HG03565 (cell line): Measurements from ENCODE around the gene CREBZF.
"Not testable (repeated sequence)": the region's sequence is repeated elsewhere in the genome, so short reads cannot be mapped to it uniquely, and the experiment has no call there.

Experiments used
- ATAC-seq: cut with Tn5 transposase; IDR thresholded peaks from one replicate; pipeline ENCODE4 v1.9.1; 2021; ENCODE audit warnings: mild to moderate bottlenecking, moderate library complexity; ENCODE audit not compliant: unreplicated experiment

The CREBZF gene

DNA sequence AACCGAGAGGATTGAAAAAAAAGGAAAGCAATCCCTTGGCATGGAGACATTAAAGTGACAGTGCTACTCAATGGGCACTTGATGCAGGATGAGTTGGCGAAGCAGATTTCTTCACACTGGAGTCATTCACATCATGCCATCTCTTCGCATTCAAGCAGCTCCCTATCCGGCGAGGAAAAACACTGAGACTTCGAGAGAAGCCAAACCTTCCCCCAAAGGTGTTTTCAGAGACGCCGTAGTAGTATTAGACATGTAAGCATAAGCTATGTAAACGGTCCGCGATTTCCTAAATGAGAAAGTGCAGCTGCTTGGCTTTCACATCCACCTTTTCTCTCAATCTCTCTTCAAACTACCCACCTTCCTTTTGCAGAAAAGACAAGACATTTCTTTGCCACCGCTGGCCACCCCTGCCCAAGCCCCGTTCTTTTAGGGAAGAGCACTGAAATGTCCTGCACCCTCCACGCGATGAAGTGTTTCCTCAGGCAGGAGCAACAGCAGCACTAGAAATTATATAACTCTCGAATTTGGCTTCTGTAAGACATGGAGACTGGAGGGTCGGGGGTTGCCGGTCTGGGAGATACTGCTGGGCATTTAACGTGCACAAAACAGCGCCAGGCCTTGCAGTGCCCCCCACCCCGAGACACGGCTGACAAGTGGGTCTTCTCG, 37.5 kb downstream of the CREBZF start, which contains the start of gene DLG2:
Gene DLG2 (minus strand): TSS at position 13 of the 666 bp plus-strand sequence.
- no peak for ATAC-seq

DNA sequence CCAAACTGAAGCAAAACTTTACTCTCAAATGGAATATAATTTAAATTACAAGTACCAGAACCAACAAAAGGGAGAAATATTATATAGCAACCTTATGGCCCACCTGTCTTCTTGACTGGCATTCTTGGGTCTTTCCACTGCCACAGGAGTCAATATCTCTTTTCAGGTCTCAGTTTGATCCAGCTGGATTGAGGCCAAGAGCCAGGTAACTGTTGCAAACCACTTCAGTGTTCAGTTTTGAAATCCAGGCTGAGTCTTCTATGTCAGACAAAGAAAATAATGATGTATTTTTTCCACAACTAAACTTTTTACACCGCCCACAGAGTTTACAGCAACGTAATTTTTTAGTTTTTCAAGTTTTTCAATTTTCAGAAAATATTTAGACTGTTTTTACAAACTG, 38.4 kb downstream of the CREBZF start:
- no peak for ATAC-seq

DNA sequence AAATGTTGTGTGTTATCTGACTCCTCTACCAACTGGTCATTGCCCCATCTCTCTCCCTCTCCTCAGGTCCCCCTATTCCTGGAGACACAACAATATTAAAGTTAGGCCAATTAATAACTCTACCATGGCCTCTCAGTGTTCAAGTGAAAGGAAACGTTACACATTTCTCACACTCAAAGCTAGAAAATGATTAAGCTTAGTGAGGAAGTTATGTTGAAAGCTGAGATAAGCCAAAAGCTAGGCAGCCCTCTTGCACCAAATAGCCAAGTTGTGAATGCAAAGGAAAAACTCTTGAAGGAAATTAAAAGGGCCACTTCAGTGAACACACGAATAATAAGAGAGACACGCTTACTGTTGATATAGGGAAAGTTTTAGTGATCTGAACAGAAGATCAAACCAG, 44.7 kb downstream of the CREBZF start:
- no peak for ATAC-seq

DNA sequence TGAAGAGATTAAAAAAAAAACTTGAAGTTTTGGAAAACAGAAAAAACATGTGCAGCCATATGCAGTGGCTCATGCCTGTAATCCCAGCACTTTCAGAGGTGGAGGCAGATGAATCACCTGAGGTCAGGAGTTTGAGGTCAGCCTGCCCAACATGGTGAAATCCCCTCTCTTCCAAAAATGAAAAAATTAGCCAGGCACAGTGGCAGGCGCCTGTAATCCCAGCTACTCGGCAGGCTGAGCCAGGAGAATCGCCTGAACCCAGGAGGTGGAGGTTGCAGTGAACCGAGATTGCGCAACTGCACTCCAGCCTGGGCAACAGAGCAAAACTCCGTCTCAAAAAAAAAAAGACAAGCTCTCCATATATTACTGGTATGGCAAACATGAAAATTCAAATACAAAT, 45.4 kb downstream of the CREBZF start:
- ATAC-seq: no peak

GRCh38 chr11:85611643-85612042, 53.3 kb downstream of the CREBZF start:
- not testable (repeated sequence) for ATAC-seq
